ENCODE data around the gene ZPBP.

Gene ZPBP

DNA sequence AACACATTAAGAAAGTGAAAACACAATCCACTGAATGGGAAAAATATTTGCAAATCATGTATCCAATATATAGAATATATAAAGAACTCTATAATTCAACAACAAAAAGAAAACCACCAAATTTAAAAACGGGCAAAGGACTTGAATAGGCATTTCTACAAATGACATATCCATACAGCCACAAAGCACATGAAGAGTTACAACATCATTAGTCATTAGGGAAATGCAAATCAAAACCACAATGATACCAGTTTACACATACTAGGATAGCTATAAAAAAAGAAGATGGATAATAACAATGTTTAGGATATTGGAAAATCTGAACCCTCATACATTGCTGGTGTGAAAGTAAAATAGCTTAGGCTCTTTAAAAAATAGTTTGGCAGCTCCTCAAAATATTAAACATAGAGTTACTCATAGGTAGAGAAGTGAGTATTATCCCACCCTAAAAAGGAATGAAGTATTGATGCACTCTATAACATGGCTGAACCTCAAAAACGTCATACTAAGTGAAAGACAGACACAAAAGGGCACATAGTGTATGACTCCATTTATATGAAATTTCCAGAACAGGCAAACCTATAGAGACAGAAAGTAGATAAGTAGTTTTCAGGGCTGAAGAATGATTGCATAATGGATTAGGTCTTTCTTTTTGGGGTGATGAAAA lies 4.5 kb downstream of the ZPBP start:
- no peaks in the 10 kb centered on the region for H3K79me2 ChIP-seq (ENCODE audit: insufficient read depth, low read length)
- no peaks in the 10 kb centered on the region for H3F3A ChIP-seq (ENCODE audit: low read depth)
- no peak overlapping the region for H3K9ac ChIP-seq (ENCODE audit: low read depth, low read length, poor library complexity, severe bottlenecking)
- H3K4me3 ChIP-seq (ENCODE audit: low read length, poor library complexity, severe bottlenecking), result no peak overlapping the region
- no peaks in the 10 kb centered on the region for H4K20me1 ChIP-seq (ENCODE audit: insufficient read depth, low read length, poor library complexity, severe bottlenecking)
- H3K9me3 ChIP-seq (ENCODE audit: insufficient read depth, low read depth, low read length), result no peaks in the 10 kb centered on the region
- H3K9me2 ChIP-seq (replicated peaks; ENCODE audit: low read depth, low read length), result no peaks in the 10 kb centered on the region
- no peaks in the 10 kb centered on the region for H3K4me1 ChIP-seq (ENCODE audit: insufficient read depth, low read length, poor library complexity, severe bottlenecking)
- H2AFZ ChIP-seq (ENCODE audit: low read length), result no peak overlapping the region
- no peak for TF ChIP-seq EZH2phosphoT487 (IDR thresholded peaks at IDR 0.05; ENCODE audit: borderline replicate concordance)
- TF ChIP-seq, protein P1, sequence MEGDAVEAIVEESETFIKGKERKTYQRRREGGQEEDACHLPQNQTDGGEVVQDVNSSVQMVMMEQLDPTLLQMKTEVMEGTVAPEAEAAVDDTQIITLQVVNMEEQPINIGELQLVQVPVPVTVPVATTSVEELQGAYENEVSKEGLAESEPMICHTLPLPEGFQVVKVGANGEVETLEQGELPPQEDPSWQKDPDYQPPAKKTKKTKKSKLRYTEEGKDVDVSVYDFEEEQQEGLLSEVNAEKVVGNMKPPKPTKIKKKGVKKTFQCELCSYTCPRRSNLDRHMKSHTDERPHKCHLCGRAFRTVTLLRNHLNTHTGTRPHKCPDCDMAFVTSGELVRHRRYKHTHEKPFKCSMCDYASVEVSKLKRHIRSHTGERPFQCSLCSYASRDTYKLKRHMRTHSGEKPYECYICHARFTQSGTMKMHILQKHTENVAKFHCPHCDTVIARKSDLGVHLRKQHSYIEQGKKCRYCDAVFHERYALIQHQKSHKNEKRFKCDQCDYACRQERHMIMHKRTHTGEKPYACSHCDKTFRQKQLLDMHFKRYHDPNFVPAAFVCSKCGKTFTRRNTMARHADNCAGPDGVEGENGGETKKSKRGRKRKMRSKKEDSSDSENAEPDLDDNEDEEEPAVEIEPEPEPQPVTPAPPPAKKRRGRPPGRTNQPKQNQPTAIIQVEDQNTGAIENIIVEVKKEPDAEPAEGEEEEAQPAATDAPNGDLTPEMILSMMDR (conservative IDR thresholded peaks at IDR 0.05; ENCODE audit: low read length), result no peak
- no peaks in the 10 kb centered on the region for H3K36me3 ChIP-seq (ENCODE audit: insufficient read depth, low read length)
- no peak overlapping the region for H3K4me2 ChIP-seq (ENCODE audit: low read depth, low read length, poor library complexity, severe bottlenecking)
- H3K27me3 ChIP-seq (ENCODE audit: insufficient read depth, low read length, poor library complexity, severe bottlenecking), result peaks cover 14% of the 10 kb centered on the region

DNA sequence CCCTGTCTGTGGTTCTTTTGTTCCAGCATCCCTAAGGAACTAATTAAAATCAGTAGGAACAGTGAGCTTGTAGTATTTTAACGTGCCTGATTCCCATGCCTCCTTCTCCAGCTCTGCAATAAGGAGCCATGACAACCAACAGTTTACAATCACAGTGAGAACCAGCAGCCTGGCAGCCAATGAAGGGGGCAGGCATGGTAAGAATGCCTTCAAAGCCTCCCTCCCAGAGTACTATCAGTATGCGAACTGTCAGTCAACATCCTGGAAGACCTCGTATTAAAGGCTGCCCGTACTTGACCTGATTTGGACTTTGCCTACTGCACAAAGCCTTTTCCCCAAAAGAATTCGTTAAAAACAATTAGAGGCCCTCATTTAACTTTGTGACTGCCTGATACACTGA lies 7.7 kb downstream of the ZPBP start:
- Histone ChIP-seq H2AFZ (ENCODE audit: low read length) (no peak overlapping the region), H3K79me2 (ENCODE audit: insufficient read depth, low read length) (no peaks in the 10 kb centered on the region), H4K20me1 (ENCODE audit: insufficient read depth, low read length, poor library complexity, severe bottlenecking) (no peaks in the 10 kb centered on the region), H3K4me2 (ENCODE audit: low read depth, low read length, poor library complexity, severe bottlenecking) (no peak overlapping the region), H3K9me2 (replicated peaks; ENCODE audit: low read depth, low read length) (no peaks in the 10 kb centered on the region), H3K27me3 (ENCODE audit: insufficient read depth, low read length, poor library complexity, severe bottlenecking) (peaks cover 30% of the 10 kb centered on the region), H3K36me3 (ENCODE audit: insufficient read depth, low read length) (no peaks in the 10 kb centered on the region), H3K4me1 (ENCODE audit: insufficient read depth, low read length, poor library complexity, severe bottlenecking) (no peaks in the 10 kb centered on the region), H3K4me3 (ENCODE audit: low read length, poor library complexity, severe bottlenecking) (no peak overlapping the region), H3K9me3 (ENCODE audit: insufficient read depth, low read depth, low read length) (no peaks in the 10 kb centered on the region), H3K9ac (ENCODE audit: low read depth, low read length, poor library complexity, severe bottlenecking) (no peak overlapping the region), H3F3A (ENCODE audit: low read depth) (no peaks in the 10 kb centered on the region)
- TF ChIP-seq EZH2phosphoT487 (IDR thresholded peaks at IDR 0.05; ENCODE audit: borderline replicate concordance), result no peak
- TF ChIP-seq, protein P1 (conservative IDR thresholded peaks at IDR 0.05; ENCODE audit: low read length), result no peak

DNA sequence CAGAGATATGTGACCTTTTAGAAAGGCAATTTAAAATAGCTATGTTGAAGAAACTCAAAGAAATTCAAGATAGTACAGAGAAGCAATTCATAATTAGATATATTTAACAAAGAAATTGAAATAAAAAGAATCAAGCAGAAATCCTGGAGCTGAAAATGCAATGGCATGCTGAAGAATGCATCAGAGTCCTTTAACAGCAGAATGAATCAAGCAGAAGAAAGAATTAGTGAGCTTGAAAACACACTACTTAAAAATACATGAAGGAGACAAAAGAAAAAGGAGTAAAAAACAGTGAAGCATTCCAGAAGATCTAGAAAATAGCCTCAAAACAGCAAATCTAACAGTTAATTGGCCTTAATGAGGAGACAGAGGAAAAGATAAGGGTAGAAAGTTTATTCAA lies 20.0 kb downstream of the ZPBP start:
- no peaks in the 10 kb centered on the region for H3F3A ChIP-seq (ENCODE audit: low read depth)
- H3K4me1 ChIP-seq (ENCODE audit: insufficient read depth, low read length, poor library complexity, severe bottlenecking), result peaks cover 10% of the 10 kb centered on the region
- H3K4me3 ChIP-seq (ENCODE audit: low read length, poor library complexity, severe bottlenecking), result no peak overlapping the region
- TF ChIP-seq, protein P1 (conservative IDR thresholded peaks at IDR 0.05; ENCODE audit: low read length), result no peak
- no peak for TF ChIP-seq EZH2phosphoT487 (IDR thresholded peaks at IDR 0.05; ENCODE audit: borderline replicate concordance)
- no peaks in the 10 kb centered on the region for H3K27me3 ChIP-seq (ENCODE audit: insufficient read depth, low read length, poor library complexity, severe bottlenecking)
- H2AFZ ChIP-seq (ENCODE audit: low read length), result no peak overlapping the region
- no peaks in the 10 kb centered on the region for H3K79me2 ChIP-seq (ENCODE audit: insufficient read depth, low read length)
- H3K36me3 ChIP-seq (ENCODE audit: insufficient read depth, low read length), result no peaks in the 10 kb centered on the region
- no peaks in the 10 kb centered on the region for H3K9me2 ChIP-seq (replicated peaks; ENCODE audit: low read depth, low read length)
- H3K4me2 ChIP-seq (ENCODE audit: low read depth, low read length, poor library complexity, severe bottlenecking), result no peak overlapping the region
- H3K9me3 ChIP-seq (ENCODE audit: insufficient read depth, low read depth, low read length), result no peaks in the 10 kb centered on the region
- H4K20me1 ChIP-seq (ENCODE audit: insufficient read depth, low read length, poor library complexity, severe bottlenecking), result no peaks in the 10 kb centered on the region
- H3K9ac ChIP-seq (ENCODE audit: low read depth, low read length, poor library complexity, severe bottlenecking), result no peak overlapping the region

Measured in Loucy (cell line).